Hepatocyte (in vitro differentiated cells): Measurements from ENCODE around the gene FBRSL1. TPM values are rescaled to one million over a fixed set of nuclear protein-coding genes. Genes with fewer than 3 reads are reported as not detected.

Experiments
- DNase-seq: peaks from one replicate; pipeline ENCODE4 v3.0.0-alpha.2; 2016; ENCODE audit warnings: low spot score
- H2AFZ ChIP-seq: fragments of 200-600 bp; sonication (generic); 2 replicates; pipeline ENCODE4 v1.6.0; 2016; ENCODE audit warnings: antibody characterized with exemption, mild to moderate bottlenecking
- H3K27ac ChIP-seq: fragments of 200-600 bp; sonication (generic); 2 replicates; pipeline ENCODE4 v1.5.1; 2016; ENCODE audit warnings: mild to moderate bottlenecking
- H3K27me3 ChIP-seq: fragments of 200-600 bp; sonication (generic); 2 replicates; pipeline ENCODE4 v1.6.1; 2016
- H3K36me3 ChIP-seq: fragments of 200-600 bp; sonication (generic); replicated peaks from 2 replicates; pipeline ENCODE4 v1.5.1; 2016; ENCODE audit warnings: low read depth; ENCODE audit not compliant: insufficient read depth
- H3K4me1 ChIP-seq: fragments of 200-600 bp; sonication (generic); 2 replicates; pipeline ENCODE4 v1.5.1; 2016; ENCODE audit warnings: mild to moderate bottlenecking, moderate library complexity; ENCODE audit not compliant: insufficient read depth
- H3K4me2 ChIP-seq: fragments of 200-600 bp; sonication (generic); 2 replicates; pipeline ENCODE4 v1.6.0; 2016
- H3K4me3 ChIP-seq: fragments of 200-600 bp; sonication (generic); 2 replicates; pipeline ENCODE4 v1.5.1; 2016; ENCODE audit warnings: mild to moderate bottlenecking
- H3K79me2 ChIP-seq: fragments of 200-600 bp; sonication (generic); 2 replicates; pipeline ENCODE4 v1.6.0; 2017; ENCODE audit warnings: mild to moderate bottlenecking
- H3K9me2 ChIP-seq: fragments of 200-600 bp; sonication (generic); replicated peaks from 2 replicates; pipeline ENCODE4 v1.6.0; 2017; ENCODE audit warnings: mild to moderate bottlenecking; ENCODE audit not compliant: insufficient read depth
- H3K9me3 ChIP-seq: fragments of 200-600 bp; sonication (generic); 2 replicates; pipeline ENCODE4 v1.5.1; 2016; ENCODE audit warnings: low read depth, mild to moderate bottlenecking
- H4K20me1 ChIP-seq: fragments of 200-600 bp; sonication (generic); 2 replicates; pipeline ENCODE4 v1.6.0; 2016; ENCODE audit warnings: mild to moderate bottlenecking; ENCODE audit not compliant: insufficient read depth, poor library complexity, severe bottlenecking
- CTCF ChIP-seq: fragments of 200-600 bp; sonication (generic); IDR thresholded peaks from 2 replicates; pipeline ENCODE4 v1.5.1; 2016; ENCODE audit warnings: antibody characterized with exemption, mild to moderate bottlenecking; ENCODE audit not compliant: poor library complexity
- EZH2 ChIP-seq: fragments of 200-600 bp; sonication (generic); IDR thresholded peaks from 2 replicates; pipeline ENCODE4 v1.6.1; 2016; ENCODE audit warnings: antibody characterized with exemption, mild to moderate bottlenecking, borderline replicate concordance
- EZH2phosphoT487 ChIP-seq: fragments of 200-600 bp; sonication (generic); IDR thresholded peaks from one replicate; pipeline ENCODE4 v1.6.1; 2018; ENCODE audit warnings: antibody characterized with exemption, mild to moderate bottlenecking, low read depth, moderate library complexity; ENCODE audit not compliant: unreplicated experiment, severe bottlenecking
- WGBS: methylation state at CpG from one replicate; pipeline ENCODE4 v1.1.6; 2016; ENCODE audit warnings: low lambda C conversion rate; ENCODE audit errors: missing lambda C conversion rate; 5-methylcytosine and 5-hydroxymethylcytosine counted together
- polyA plus RNA-seq: library from polyadenylated mRNA; unstranded; fragments of >200 nt; fragmentation: Nextera tagmentation; extraction: Ambion mirVana; gene quantifications from 2 replicates; pipeline ENCODE4 v1.2.1, GENCODE V29; 2016
- total RNA-seq: library from RNA; depleted of rRNA; stranded (reverse); fragments of >200 nt; gene quantifications from 2 replicates; pipeline ENCODE4 v1.2.3, GENCODE V29; 2014

The FBRSL1 gene
- total and polyA plus RNA-seq, 2 experiments from 2014 or later = 18.5 to 61.1 TPM

- Histone ChIP-seq H3K27me3 (no peaks in the 10 kb centered on the region), H3K36me3 (no peaks in the 10 kb centered on the region), H2AFZ (no peak overlapping the region), H3K4me2 (no peak overlapping the region), H3K9me3 (no peaks in the 10 kb centered on the region), H3K9me2 (no peaks in the 10 kb centered on the region), H3K4me1 (no peaks in the 10 kb centered on the region), H3K27ac (no peak overlapping the region), H3K4me3 (no peak overlapping the region), H4K20me1 (peaks cover 9% of the 10 kb centered on the region), H3K79me2 (no peaks in the 10 kb centered on the region)
- WGBS = 93% methylated on average over 27 of the region's 27 CpGs
- no peak for TF ChIP-seq EZH2
- TF ChIP-seq CTCF = no peak
- TF ChIP-seq EZH2phosphoT487 = no peak
- no peak for DNase-seq
Measured at GRCh38 chr12:132543298-132544079, 53.5 kb downstream of the FBRSL1 start.

DNA sequence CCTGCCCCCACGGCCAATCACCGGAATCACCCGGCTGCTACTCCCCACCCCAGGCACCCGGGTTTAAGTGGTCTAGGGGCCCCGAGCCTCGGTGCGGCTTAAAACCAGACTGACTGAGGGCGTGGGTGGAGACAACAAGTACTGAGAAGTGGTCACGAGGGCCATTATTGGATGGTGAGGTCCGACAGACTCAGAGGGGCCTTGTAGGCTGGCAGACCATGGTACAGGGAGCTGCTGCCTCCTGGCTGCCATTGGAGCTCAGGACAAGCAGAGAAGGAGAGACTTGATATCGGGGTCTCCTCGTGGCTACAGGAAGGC is 54.1 kb downstream of the FBRSL1 start:
- no peak overlapping the region for H3K4me3 ChIP-seq
- H3K27me3 ChIP-seq = no peaks in the 10 kb centered on the region
- H3K27ac ChIP-seq = no peak overlapping the region
- WGBS = 90% methylated on average over 12 of the region's 12 CpGs
- no peaks in the 10 kb centered on the region for H3K4me1 ChIP-seq
- no peaks in the 10 kb centered on the region for H3K79me2 ChIP-seq
- no peaks in the 10 kb centered on the region for H3K9me3 ChIP-seq
- no peak overlapping the region for H3K4me2 ChIP-seq
- H4K20me1 ChIP-seq = peaks cover 9% of the 10 kb centered on the region
- TF ChIP-seq EZH2phosphoT487 (no peak), EZH2 (no peak), CTCF (no peak)
- H2AFZ ChIP-seq = no peak overlapping the region
- no peaks in the 10 kb centered on the region for H3K36me3 ChIP-seq
- H3K9me2 ChIP-seq = no peaks in the 10 kb centered on the region
- no peak for DNase-seq

DNA sequence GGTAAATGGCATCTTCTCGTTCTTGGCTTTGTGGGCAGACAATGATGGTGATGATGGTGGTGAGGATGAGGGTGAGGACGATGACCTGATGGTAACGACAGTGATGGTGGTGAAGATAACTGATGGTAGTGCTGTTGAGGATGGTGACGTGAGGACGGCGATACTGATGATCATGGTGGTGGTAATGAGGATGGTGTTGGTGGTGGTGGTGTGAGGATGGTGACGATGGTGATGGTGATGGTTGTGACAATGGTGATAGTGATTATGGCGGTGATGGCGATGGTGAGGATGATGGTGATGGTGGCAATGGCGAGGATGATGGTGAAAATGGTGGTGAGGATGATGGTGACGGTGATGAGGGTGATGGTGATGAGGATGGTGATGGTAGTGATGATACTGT is 54.5 kb downstream of the FBRSL1 start:
- H3K79me2 ChIP-seq = no peaks in the 10 kb centered on the region
- no peaks in the 10 kb centered on the region for H3K9me2 ChIP-seq
- 98% methylated on average over 11 of the region's 11 CpGs for WGBS
- no peak overlapping the region for H2AFZ ChIP-seq
- H3K4me1 ChIP-seq = no peaks in the 10 kb centered on the region
- no peaks in the 10 kb centered on the region for H3K9me3 ChIP-seq
- no peak overlapping the region for H3K4me3 ChIP-seq
- no peaks in the 10 kb centered on the region for H3K27me3 ChIP-seq
- H3K4me2 ChIP-seq = no peak overlapping the region
- peaks cover 9% of the 10 kb centered on the region for H4K20me1 ChIP-seq
- no peak for TF ChIP-seq EZH2
- no peak for TF ChIP-seq CTCF
- no peak for TF ChIP-seq EZH2phosphoT487
- H3K36me3 ChIP-seq = no peaks in the 10 kb centered on the region
- no peak for DNase-seq
- H3K27ac ChIP-seq = no peak overlapping the region
